H1 (cell line): ENCODE results near the gene SERPINA1.

Experiments
- CHD7 ChIP-seq: fragments of 300-600 bp; sonication (generic); IDR thresholded peaks from 2 replicates; pipeline ENCODE4 v1.7.1; 2012; ENCODE audit warnings: low read length, moderate library complexity, mild to moderate bottlenecking, inconsistent platforms; ENCODE audit not compliant: insufficient replicate concordance
- CTCF ChIP-seq, 3 experiments: IDR thresholded peaks; 1 replicate in 2 of 3; 2 replicates in 1 of 3; pipeline versions ENCODE4 v1.5.1 to v1.6.1; 2011; ENCODE audit warnings: low read length in 3 of 3, mild to moderate bottlenecking in 3 of 3, inconsistent platforms in 2 of 3, low read depth in 1 of 3, moderate library complexity in 1 of 3; ENCODE audit not compliant: insufficient read depth in 1 of 3; ENCODE audit errors: control extremely low read depth in 1 of 3
- EZH2 ChIP-seq: fragments of 200-600 bp; sonication (generic); IDR thresholded peaks from 2 replicates; pipeline ENCODE4 v1.7.1; 2012; ENCODE audit warnings: low read depth, mild to moderate bottlenecking, moderate library complexity, low read length, inconsistent platforms; ENCODE audit not compliant: severe bottlenecking
- GABPA ChIP-seq: IDR thresholded peaks from 2 replicates; pipeline ENCODE4 v1.6.1; 2011; ENCODE audit warnings: mild to moderate bottlenecking, low read length, moderate library complexity, borderline replicate concordance; ENCODE audit not compliant: insufficient read depth
- HDAC2 ChIP-seq, 2 experiments: fragments of 300-600 bp in 1 of 2; sonication (generic) in 1 of 2; IDR thresholded peaks; 2 replicates each; pipeline ENCODE4 v1.6.1; 2011 to 2012; ENCODE audit warnings: low read depth in 2 of 2, low read length in 2 of 2, mild to moderate bottlenecking in 2 of 2, moderate library complexity in 2 of 2, borderline replicate concordance in 1 of 2, inconsistent platforms in 1 of 2
- JUN ChIP-seq: IDR thresholded peaks from 2 replicates; pipeline ENCODE4 v1.6.1; 2011; ENCODE audit warnings: low read depth, mild to moderate bottlenecking, improper control_type of control experiment, low read length
- POLR2A ChIP-seq, 2 experiments: IDR thresholded peaks; 1 replicate in 1 of 2; 2 replicates in 1 of 2; pipeline ENCODE4 v1.6.1; 2011; ENCODE audit warnings: low read depth in 2 of 2, low read length in 2 of 2, mild to moderate bottlenecking in 2 of 2; ENCODE audit errors: control extremely low read depth in 1 of 2
- POLR2AphosphoS5 ChIP-seq: IDR thresholded peaks from 2 replicates; pipeline ENCODE4 v1.6.1; 2011; ENCODE audit warnings: low read depth, low read length
- RAD21 ChIP-seq, 2 experiments: IDR thresholded peaks in 1 of 2; conservative IDR thresholded peaks in 1 of 2; 2 replicates each; pipeline ENCODE4 v1.6.1; 2011; ENCODE audit warnings: low read depth in 2 of 2, low read length in 2 of 2, improper control_type of control experiment in 1 of 2, inconsistent platforms in 1 of 2, mild to moderate bottlenecking in 1 of 2, moderate library complexity in 1 of 2
- RXRA ChIP-seq: IDR thresholded peaks from 2 replicates; pipeline ENCODE4 v1.6.1; 2011; ENCODE audit warnings: low read depth, mild to moderate bottlenecking, low read length, moderate library complexity; ENCODE audit not compliant: insufficient read depth
- TAF7 ChIP-seq: optimal IDR thresholded peaks from 2 replicates; pipeline ENCODE3; 2011; ENCODE audit warnings: low read depth, mild to moderate bottlenecking, inconsistent platforms, low read length, moderate library complexity, borderline replicate concordance
- TEAD4 ChIP-seq: IDR thresholded peaks from 2 replicates; pipeline ENCODE4 v1.6.1; 2012; ENCODE audit warnings: low read depth, low read length, inconsistent platforms, mixed read lengths

GRCh38 chr14:94354638-94355185 lies 33.7 kb downstream of the SERPINA1 start:
- TF ChIP-seq CTCF (IDR thresholded peaks at IDR 0.05; ENCODE audit: control extremely low read depth in 1 of 3, insufficient read depth in 1 of 3, low read depth in 1 of 3, low read length in 3 of 3), result no peak
- TF ChIP-seq GABPA, result no peak
- TF ChIP-seq JUN, result no peak
- no peak for TF ChIP-seq EZH2
- no peak for TF ChIP-seq HDAC2 (IDR thresholded peaks at IDR 0.05; ENCODE audit: borderline replicate concordance in 1 of 2, low read depth in 2 of 2, low read length in 2 of 2)
- no peak for TF ChIP-seq CHD7
- no peak for TF ChIP-seq POLR2AphosphoS5
- no peak for TF ChIP-seq TEAD4
- TF ChIP-seq RXRA, result no peak
- TF ChIP-seq POLR2A (IDR thresholded peaks at IDR 0.05; ENCODE audit: control extremely low read depth in 1 of 2, low read depth in 2 of 2, low read length in 2 of 2), result no peak
- TF ChIP-seq RAD21 (IDR thresholded peaks at IDR 0.05 in 1 of 2, conservative IDR thresholded peaks at IDR 0.05 in 1 of 2; ENCODE audit: low read depth in 2 of 2, low read length in 2 of 2), result no peak
- no peak for TF ChIP-seq TAF7
